CD14-positive monocyte (primary cell): ENCODE results near the gene ADGB. TPM values are rescaled to one million over a fixed set of nuclear protein-coding genes. Genes with fewer than 3 reads are reported as not detected.
"Not testable (repeated sequence)": the region's sequence is repeated elsewhere in the genome, so short reads cannot be mapped to it uniquely, and the experiment has no call there.

Experiments used
- DNase-seq, 3 donors: peaks; one replicate each; pipeline ENCODE4 v3.0.0-alpha.2; 2011 to 2022
- H2AFZ ChIP-seq: 2 replicates; pipeline ENCODE4 v1.6.0; 2012; ENCODE audit warnings: mild to moderate bottlenecking, low read depth, low read length, inconsistent platforms; ENCODE audit not compliant: insufficient read depth, poor library complexity, severe bottlenecking
- H3K27ac ChIP-seq, 2 donors: 1 replicate in 1 of 2; 2 replicates in 1 of 2; pipeline ENCODE4 v1.5.1; 2012 to 2013; ENCODE audit warnings: low read length in 2 of 2, control low read depth in 1 of 2, inconsistent platforms in 1 of 2, low read depth in 1 of 2, mild to moderate bottlenecking in 1 of 2
- H3K27me3 ChIP-seq, 2 donors: one replicate each; pipeline versions ENCODE4 v1.6.0 to v1.6.1; 2011 to 2013; ENCODE audit warnings: low read length in 2 of 2; ENCODE audit not compliant: control insufficient read depth in 2 of 2, insufficient read depth in 2 of 2
- H3K36me3 ChIP-seq, 2 donors: replicated peaks in 1 of 2; 1 replicate in 1 of 2; 2 replicates in 1 of 2; pipeline versions ENCODE4 v1.5.1 to v1.6.1; 2012 to 2013; ENCODE audit warnings: low read length in 2 of 2, control low read depth in 1 of 2, inconsistent platforms in 1 of 2, mild to moderate bottlenecking in 1 of 2; ENCODE audit not compliant: insufficient read depth in 2 of 2, control insufficient read depth in 1 of 2
- H3K4me1 ChIP-seq, 2 donors: 1 replicate in 1 of 2; 2 replicates in 1 of 2; pipeline versions ENCODE4 v1.5.1 to v1.6.1; 2012 to 2013; ENCODE audit warnings: low read length in 2 of 2, control low read depth in 1 of 2, inconsistent platforms in 1 of 2, mild to moderate bottlenecking in 1 of 2, moderate library complexity in 1 of 2; ENCODE audit not compliant: insufficient read depth in 2 of 2, control insufficient read depth in 1 of 2
- H3K4me2 ChIP-seq: replicated peaks from 2 replicates; pipeline ENCODE3; 2012; ENCODE audit warnings: low read length, moderate library complexity, mild to moderate bottlenecking; ENCODE audit not compliant: poor library complexity, severe bottlenecking; ENCODE audit errors: extremely low read depth
- H3K4me3 ChIP-seq, 3 experiments: fragments of 200-600 bp in 1 of 3; sonication (generic) in 1 of 3; replicated peaks in 1 of 3; 1 replicate in 2 of 3; 2 replicates in 1 of 3; pipeline ENCODE4 v1.5.1; 2011 to 2013; ENCODE audit warnings: low read length in 3 of 3, mild to moderate bottlenecking in 3 of 3, control low read depth in 2 of 3, low read depth in 2 of 3, inconsistent platforms in 1 of 3, moderate library complexity in 1 of 3
- H3K79me2 ChIP-seq: 2 replicates; pipeline ENCODE4 v1.6.0; 2012; ENCODE audit warnings: mild to moderate bottlenecking, control low read depth, inconsistent platforms, low read length, moderate library complexity; ENCODE audit not compliant: insufficient read depth
- H3K9ac ChIP-seq: 2 replicates; pipeline ENCODE4 v1.6.0; 2017; ENCODE audit warnings: low read length, mild to moderate bottlenecking; ENCODE audit not compliant: insufficient read depth, poor library complexity, severe bottlenecking
- H3K9me3 ChIP-seq, 2 donors: replicated peaks in 1 of 2; 1 replicate in 1 of 2; 2 replicates in 1 of 2; pipeline versions ENCODE4 v1.5.1 to v1.6.1; 2012 to 2013; ENCODE audit warnings: low read length in 2 of 2, control low read depth in 1 of 2; ENCODE audit not compliant: control insufficient read depth in 1 of 2, insufficient read depth in 1 of 2
- H4K20me1 ChIP-seq: 2 replicates; pipeline ENCODE4 v1.6.0; 2012; ENCODE audit warnings: mild to moderate bottlenecking, low read length, control low read depth, moderate library complexity; ENCODE audit not compliant: insufficient read depth
- H3K27ac Mint-ChIP-seq, 7 donors: one replicate each; pipeline ENCODE4 v1.8.0; 2020; ENCODE audit warnings: mild to moderate bottlenecking in 7 of 7, mixed read lengths in 7 of 7, moderate library complexity in 6 of 7, inconsistent platforms in 2 of 7
- H3K27me3 Mint-ChIP-seq, 3 donors: one replicate each; pipeline ENCODE4 v1.8.0; 2021 to 2022; ENCODE audit warnings: low read depth in 3 of 3, mild to moderate bottlenecking in 3 of 3, mixed read lengths in 3 of 3, moderate library complexity in 3 of 3, inconsistent platforms in 1 of 3
- H3K36me3 Mint-ChIP-seq, 2 donors: one replicate each; pipeline ENCODE4 v1.8.0; 2020; ENCODE audit warnings: mixed read lengths in 2 of 2, inconsistent platforms in 1 of 2, mild to moderate bottlenecking in 1 of 2
- H3K4me1 Mint-ChIP-seq: one replicate; pipeline ENCODE4 v1.8.0; 2020; ENCODE audit warnings: mild to moderate bottlenecking, mixed read lengths
- H3K4me3 Mint-ChIP-seq, 2 donors: one replicate each; pipeline ENCODE4 v1.8.0; 2020; ENCODE audit warnings: mild to moderate bottlenecking in 2 of 2, mixed read lengths in 2 of 2, moderate library complexity in 1 of 2
- H3K9me3 Mint-ChIP-seq, 7 donors: one replicate each; pipeline ENCODE4 v1.8.0; 2020 to 2022; ENCODE audit warnings: mixed read lengths in 7 of 7, mild to moderate bottlenecking in 6 of 7, moderate library complexity in 6 of 7, inconsistent platforms in 2 of 7
- WGBS: methylation state at CpG from one replicate; pipeline ENCODE4 v1.1.5; 2013; ENCODE audit warnings: missing lambda C conversion rate; ENCODE audit not compliant: insufficient coverage; 5-methylcytosine and 5-hydroxymethylcytosine counted together
- intact Hi-C, 2 donors: fragments of 100-400 bp; cut with micrococcal nuclease; formaldehyde crosslinking; loops; one replicate each; pipeline versions ENCODE4 v1.15.0 to v1.15.1; 2023
- polyA plus RNA-seq, 3 donors: library from polyadenylated mRNA; depleted of rRNA in 1 of 3; unstranded in 2 of 3; stranded (reverse) in 1 of 3; fragments of 300-500 nt in 2 of 3; fragments of >200 nt in 1 of 3; fragmentation: Illumina TruSeq in 2 of 3; gene quantifications; 1 replicate in 2 of 3; 2 replicates in 1 of 3; pipeline ENCODE4 v1.2.3, GENCODE V29; 2012 to 2021
- TF ChIP-seq, protein P1 (sequence below): fragments of 200-600 bp; IDR thresholded peaks from one replicate; pipeline ENCODE4 v1.8.0; 2022; ENCODE audit warnings: antibody characterized with exemption, mild to moderate bottlenecking

ADGB gene
- polyA plus RNA-seq, 3 donors: 0.01 TPM; not detected in 2

DNA sequence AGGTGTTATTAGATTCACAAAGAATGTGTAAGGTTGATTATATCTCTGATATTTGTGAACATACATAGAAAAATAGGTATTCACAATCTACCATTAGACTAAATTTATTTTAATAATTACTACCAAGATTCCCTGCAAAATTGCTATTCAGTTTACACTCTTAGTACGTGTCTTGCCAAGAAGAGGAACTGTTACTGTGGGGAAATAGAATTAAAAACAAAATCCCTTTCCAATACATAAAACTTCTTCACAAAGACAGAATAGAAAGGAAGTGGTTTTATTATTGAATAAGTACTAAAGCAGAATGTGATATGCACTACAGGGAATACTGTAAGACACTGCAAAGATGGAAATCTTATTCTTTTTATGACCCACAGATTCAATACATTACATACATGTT is 38.2 kb upstream of the ADGB start:
- Mint-ChIP-seq H3K36me3 (peaks cover 6 to 20% of the 10 kb centered on the region in 2 donors), H3K4me1 (peaks cover 15% of the 10 kb centered on the region), H3K9me3 (peaks cover 0 to 4% (median 0%) of the 10 kb centered on the region in 7 donors), H3K27me3 (no peaks in the 10 kb centered on the region), H3K4me3 (no peak overlapping the region), H3K27ac (no peak overlapping the region)
- Histone ChIP-seq H3K9ac (no peak overlapping the region), H2AFZ (no peak overlapping the region), H3K79me2 (peaks cover 13% of the 10 kb centered on the region), H3K27ac (peak overlapping the region in 1 of 2 donors; percentile 13), H4K20me1 (peaks cover 1% of the 10 kb centered on the region), H3K4me1 (peaks cover 7 to 15% of the 10 kb centered on the region in 2 donors), H3K27me3 (no peaks in the 10 kb centered on the region), H3K4me2 (no peak overlapping the region), H3K36me3 (peaks cover 1 to 7% of the 10 kb centered on the region in 2 donors), H3K9me3 (no peaks in the 10 kb centered on the region), H3K4me3 (no peak overlapping the region)
- TF ChIP-seq, protein P1, sequence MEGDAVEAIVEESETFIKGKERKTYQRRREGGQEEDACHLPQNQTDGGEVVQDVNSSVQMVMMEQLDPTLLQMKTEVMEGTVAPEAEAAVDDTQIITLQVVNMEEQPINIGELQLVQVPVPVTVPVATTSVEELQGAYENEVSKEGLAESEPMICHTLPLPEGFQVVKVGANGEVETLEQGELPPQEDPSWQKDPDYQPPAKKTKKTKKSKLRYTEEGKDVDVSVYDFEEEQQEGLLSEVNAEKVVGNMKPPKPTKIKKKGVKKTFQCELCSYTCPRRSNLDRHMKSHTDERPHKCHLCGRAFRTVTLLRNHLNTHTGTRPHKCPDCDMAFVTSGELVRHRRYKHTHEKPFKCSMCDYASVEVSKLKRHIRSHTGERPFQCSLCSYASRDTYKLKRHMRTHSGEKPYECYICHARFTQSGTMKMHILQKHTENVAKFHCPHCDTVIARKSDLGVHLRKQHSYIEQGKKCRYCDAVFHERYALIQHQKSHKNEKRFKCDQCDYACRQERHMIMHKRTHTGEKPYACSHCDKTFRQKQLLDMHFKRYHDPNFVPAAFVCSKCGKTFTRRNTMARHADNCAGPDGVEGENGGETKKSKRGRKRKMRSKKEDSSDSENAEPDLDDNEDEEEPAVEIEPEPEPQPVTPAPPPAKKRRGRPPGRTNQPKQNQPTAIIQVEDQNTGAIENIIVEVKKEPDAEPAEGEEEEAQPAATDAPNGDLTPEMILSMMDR: no peak
- no peak for DNase-seq
- intact Hi-C loops: no loop called here
- no CpG with 5 or more reads among the region's 1 CpG for WGBS

DNA sequence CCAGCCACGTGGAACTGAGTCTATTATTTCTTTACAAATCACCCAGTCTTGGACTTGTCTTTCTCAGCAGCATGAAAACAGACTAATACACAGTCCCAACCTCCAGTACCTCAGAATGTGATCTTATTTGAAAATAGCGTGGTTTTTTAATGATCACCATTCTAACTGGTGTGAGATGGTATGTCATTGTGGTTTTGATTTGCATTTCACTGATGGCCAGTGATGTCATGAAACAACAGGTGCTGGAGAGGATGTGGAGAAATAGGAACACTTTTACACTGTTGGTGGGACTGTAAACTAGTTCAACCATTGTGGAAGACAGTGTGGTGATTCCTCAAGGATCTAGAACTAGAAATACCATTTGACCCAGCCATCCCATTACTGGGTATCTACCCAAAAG is 32.1 kb upstream of the ADGB start:
- DNase-seq, H3K27ac ChIP-seq, H3K4me3 Mint-ChIP-seq, H3K36me3 ChIP-seq, H3K4me3 ChIP-seq, intact Hi-C loops, H2AFZ ChIP-seq, H3K9me3 ChIP-seq, H3K36me3 Mint-ChIP-seq, H3K9ac ChIP-seq, H3K27me3 ChIP-seq, H3K27me3 Mint-ChIP-seq, H4K20me1 ChIP-seq, H3K79me2 ChIP-seq, H3K4me2 ChIP-seq: not testable (repeated sequence)
- H3K4me1 ChIP-seq: peaks cover 13 to 16% of the 10 kb centered on the region in 2 donors
- H3K27ac Mint-ChIP-seq: peak overlapping the region in 2 of 7 donors; percentile 13 to 77
- H3K9me3 Mint-ChIP-seq: peaks cover 0 to 10% (median 3%) of the 10 kb centered on the region in 7 donors
- 83% methylated on average over 1 of the region's 2 CpGs for WGBS
- H3K4me1 Mint-ChIP-seq: peaks cover 18% of the 10 kb centered on the region

DNA sequence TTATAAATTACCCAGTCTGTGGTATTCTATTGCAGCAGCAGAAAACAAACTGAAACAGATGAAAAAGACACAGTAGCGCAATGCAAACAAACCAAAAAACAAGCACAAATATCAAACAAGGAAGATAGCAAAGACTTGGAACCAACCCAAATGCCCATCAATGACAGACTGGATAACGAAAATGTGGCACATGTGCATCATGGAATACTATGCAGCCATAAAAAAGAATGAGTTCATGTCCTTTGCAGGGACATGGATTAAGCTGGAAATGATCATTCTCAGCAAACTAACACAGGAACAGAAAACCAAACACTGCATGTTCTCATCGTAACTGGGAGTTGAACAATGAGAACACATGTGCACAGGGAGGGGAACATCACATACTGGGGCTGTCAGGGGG is 30.2 kb upstream of the ADGB start:
- H4K20me1 ChIP-seq, H3K4me3 Mint-ChIP-seq, H3K36me3 ChIP-seq, intact Hi-C loops, H3K4me2 ChIP-seq, H3K4me3 ChIP-seq, H3K9me3 ChIP-seq, H3K27me3 Mint-ChIP-seq, H3K36me3 Mint-ChIP-seq, DNase-seq, H3K9ac ChIP-seq, H2AFZ ChIP-seq, H3K79me2 ChIP-seq, H3K27me3 ChIP-seq: not testable (repeated sequence)
- peak overlapping the region in 1 of 2 donors; percentile 61 for H3K27ac ChIP-seq
- peaks cover 16 to 21% of the 10 kb centered on the region in 2 donors for H3K4me1 ChIP-seq
- WGBS: 100% methylated on average over 1 of the region's 3 CpGs
- H3K9me3 Mint-ChIP-seq: peaks cover 0 to 10% (median 3%) of the 10 kb centered on the region in 7 donors
- H3K27ac Mint-ChIP-seq: peak overlapping the region; percentile 77 to 92 (median 85)
- H3K4me1 Mint-ChIP-seq: peaks cover 25% of the 10 kb centered on the region
